NK-92 treated with Interleukin-12 subunit alpha and Interleukin-12 subunit beta, amount 100 ng/mL, for 24 hours (cell line): ENCODE data around the gene TMEM239.
"Not testable (repeated sequence)": the region's sequence is repeated elsewhere in the genome, so short reads cannot be mapped to it uniquely, and the experiment has no call there.

Source experiments
- DNase-seq: peaks from one replicate; lab custom pipeline; 2025; lab: John Stamatoyannopoulos, UW

TMEM239 gene

GRCh38 chr20:2799688-2800520 is 16.3 kb upstream of the TMEM239 start:
- no peak for DNase-seq

DNA sequence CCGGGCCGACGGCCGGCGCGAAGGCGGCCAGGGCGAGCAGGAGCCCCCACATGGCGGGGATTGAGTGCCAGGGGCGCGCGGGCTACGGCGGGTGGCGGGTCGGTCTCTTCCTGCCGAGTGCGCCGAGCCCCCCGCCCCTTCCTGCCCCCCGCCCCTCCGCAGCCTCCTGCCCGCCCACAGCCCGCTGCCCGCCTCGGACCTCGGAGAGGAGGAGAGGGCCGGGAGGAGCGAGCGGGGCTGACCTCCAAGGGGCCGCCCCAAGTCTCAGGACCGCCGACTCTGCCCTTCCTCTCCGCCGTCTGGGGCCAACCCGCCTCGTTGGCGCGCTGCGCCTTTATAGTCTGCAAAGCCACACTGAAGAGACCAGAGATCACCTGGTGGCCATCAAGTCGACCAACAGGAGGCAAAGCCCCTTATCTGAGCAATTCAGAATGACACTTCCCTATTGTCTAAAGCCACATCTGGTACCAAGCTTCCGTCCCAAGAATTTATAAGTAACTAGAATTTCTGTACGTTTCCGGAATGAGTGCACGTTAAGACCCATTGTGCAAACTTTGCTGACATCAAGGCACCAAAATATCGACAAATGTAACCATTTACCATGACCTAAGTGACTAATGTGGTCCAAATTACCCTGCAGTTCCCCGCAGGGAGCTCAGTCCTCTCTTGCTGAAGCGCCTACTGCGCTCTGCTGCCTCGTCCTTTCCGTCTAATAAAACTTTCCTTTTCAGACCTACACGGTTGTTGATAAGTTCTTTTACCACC is 15.5 kb upstream of the TMEM239 start, which contains the start of gene CPXM1:
CPXM1 (minus strand) TSS at position 107 of the 765 bp plus-strand sequence; CDS start at position 52, 55 bp downstream.
- DNase-seq, result no peak

DNA sequence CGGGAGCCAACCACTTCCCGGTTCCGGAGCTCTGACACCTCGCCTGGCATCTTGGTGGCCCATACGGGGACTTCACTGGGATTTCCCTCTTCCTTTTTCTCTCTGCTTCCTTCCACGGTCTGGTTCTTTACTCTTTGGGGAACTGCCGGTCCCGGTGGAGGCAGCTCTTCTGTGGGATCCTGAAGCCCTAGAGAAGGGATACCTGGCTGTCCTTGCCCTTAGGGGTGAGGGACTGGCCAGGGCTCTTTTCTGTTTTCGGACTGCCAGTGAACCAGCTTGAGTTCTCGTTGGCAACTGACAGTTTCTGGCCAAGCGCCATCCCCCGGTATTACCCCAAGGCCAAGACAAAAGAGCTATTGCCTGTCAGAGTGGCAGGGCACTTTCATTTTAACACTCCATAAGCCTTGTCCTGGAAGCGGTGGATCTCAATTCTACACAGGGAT is 14.9 kb upstream of the TMEM239 start:
- no peak for DNase-seq

- DNase-seq, result no peak
Measured at GRCh38 chr20:2804041-2804828, 11.9 kb upstream of the TMEM239 start.

DNA sequence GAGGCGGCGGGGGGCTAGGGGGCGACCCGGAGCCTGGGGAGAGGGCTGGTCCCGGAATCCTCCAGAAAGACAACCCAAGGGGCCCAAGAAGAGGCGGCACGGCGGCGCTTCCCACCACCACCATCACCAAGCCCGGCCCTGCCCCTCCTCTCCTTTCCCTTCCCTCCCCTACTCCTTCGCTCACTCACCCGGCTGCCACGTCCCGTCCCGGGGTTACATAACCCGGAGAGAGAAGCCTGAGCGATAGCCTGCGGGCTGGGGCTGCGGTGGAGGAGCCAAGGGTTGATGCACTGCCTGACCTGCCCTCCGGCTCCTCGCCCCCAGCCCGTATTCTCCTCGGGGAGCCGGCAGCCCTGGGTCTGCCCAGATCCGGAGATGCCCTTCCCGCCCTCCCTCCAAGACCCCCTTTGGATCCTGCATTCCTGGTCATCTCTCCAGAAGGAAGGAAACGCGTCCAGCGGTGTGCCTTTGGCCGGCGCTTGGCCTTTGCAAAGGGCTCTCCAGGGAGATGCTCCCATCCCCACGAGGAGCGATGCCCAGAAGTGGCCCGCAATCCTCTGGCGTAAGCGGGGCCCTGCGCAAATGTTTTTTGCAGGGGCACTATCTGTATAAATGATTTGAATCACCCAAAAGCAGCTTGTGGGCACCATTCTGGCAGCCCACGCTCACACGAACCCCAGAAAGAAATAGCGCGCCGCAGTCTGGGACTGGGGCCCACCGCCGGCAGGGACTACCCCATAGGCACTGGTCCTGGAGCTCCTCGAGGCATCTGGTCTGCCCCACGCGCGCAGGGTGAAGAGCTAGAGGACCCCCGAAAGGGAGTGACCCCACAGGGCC is 11.1 kb upstream of the TMEM239 start:
- no peak for DNase-seq

GRCh38 chr20:2805689-2806350 is 10.3 kb upstream of the TMEM239 start:
- DNase-seq, result no peak

DNA sequence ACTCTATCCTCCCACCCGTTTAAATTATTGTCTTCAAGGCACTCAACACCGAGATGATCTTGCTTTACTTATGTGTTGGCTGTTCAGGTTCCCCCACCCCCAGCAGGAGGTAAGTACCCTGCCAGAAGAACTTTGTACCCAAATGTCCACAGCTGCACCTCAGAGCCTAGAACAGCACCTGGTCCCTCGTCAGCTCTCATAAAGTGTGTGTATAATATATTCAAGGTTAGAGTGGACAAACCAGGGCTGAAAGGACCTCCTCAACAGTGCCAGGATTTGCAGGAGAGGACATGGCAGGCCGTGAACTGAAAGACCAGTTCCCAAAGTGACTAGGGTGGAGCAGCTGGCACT is 9.8 kb upstream of the TMEM239 start:
- no peak for DNase-seq

GRCh38 chr20:2807019-2807418 is 9.1 kb upstream of the TMEM239 start:
- DNase-seq, result no peak

DNA sequence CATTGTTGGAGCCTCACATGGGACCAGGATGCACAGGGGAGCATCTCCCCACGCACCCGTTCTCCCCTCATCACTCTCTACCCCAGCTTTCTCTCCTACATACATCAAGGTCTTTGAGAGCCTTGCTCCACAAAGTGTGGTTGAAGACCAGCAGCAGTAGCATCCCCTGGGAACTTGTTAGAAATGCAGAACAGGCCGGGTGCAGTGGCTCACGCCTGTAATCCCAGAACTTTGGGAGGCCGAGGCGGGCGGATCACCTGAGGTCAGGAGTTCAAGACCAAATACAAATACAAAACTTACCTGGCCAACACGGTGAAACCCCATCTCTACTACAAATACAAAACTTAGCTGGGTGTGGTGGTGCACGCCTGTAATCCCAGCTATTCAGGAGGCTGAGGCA is 8.2 kb upstream of the TMEM239 start:
- not testable (repeated sequence) for DNase-seq

- DNase-seq, result no peak
Measured at GRCh38 chr20:2809690-2810089, 6.5 kb upstream of the TMEM239 start.

DNA sequence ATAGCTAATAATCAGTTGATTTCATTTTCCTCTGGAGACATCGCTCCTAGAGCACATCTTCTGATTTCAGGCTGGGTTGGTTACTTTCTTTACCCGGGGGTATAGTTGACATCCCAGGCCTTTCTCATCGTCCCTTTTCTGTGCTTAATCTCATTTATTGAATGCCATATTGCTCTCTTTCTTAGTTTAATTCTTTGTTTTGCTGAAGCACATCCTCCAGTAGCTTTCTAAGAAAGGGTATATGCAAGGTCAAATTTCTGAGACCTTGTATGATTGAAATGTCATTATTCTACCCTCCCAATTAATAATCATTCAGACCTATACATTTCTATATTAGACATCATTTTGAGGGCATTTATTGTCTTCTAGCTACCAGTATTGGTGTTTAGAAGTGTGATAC is 4.0 kb upstream of the TMEM239 start:
- no peak for DNase-seq

DNA sequence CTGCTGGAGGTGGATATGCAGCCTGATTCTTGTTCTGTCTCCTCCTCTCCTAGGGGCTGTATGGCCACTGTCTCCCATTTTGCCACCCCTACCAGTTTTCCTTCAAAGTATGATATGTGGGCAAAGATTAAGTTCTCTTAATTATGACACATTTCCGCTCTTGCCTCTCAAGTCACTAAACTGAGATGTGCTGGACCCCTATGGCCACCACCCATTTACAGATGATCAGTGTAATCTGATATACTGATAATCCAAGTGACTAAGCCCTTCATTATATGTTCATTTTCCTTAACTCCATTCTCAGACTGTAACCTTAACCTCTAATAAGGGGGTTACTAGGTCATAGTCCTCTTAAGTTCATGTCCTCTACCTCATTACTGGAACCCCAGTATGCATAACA is 2.1 kb upstream of the TMEM239 start:
- DNase-seq, result no peak

DNA sequence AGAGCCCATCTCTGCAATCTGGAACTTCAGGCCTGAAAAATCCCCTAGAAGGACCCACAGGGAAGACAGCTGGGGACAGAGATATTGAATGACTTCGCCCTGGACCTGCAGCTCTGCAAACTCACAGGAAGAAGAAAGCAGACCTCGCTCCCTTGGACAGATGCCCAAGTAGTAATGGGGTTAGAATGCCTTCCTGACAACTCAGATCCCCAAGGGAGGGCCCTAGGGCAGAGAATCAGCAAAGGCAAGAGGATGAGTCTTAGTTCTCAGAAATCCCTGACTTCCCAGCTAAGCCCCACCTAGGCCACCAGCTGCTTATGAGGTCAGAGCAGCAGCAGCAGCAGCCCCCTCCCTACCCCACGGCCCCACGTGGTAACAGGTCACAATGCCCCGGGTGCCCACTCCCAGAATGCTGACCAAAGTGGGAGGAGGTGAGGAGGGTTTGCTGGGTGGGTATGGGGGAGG is 1.5 kb upstream of the TMEM239 start, which contains the start of gene C20orf141:
C20orf141 (plus strand) TSS at position 401 of the 465 bp plus-strand sequence. CDS start 198 bp downstream, outside the sequence.
- DNase-seq, result no peak

DNA sequence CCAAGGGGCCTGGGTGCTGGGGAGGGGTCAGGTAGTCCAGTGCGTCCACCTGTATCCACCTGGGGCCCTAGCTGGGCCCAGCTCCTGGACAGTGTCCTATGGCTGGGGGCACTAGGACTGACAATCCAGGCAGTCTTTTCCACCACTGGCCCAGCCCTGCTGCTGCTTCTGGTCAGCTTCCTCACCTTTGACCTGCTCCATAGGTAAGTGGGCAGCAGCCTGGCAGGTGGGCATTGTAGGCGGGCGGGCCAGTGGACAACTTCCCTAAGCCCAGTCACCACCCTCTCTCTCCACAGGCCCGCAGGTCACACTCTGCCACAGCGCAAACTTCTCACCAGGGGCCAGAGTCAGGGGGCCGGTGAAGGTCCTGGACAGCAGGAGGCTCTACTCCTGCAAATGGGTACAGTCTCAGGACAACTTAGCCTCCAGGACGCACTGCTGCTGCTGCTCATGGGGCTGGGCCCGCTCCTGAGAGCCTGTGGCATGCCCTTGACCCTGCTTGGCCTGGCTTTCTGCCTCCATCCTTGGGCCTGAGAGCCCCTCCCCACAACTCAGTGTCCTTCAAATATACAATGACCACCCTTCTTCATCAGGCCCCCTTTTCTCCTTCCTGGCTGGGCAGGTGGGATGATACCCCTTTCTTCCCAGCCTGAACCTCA is 793 bp upstream of the TMEM239 start:
- DNase-seq, result no peak

DNA sequence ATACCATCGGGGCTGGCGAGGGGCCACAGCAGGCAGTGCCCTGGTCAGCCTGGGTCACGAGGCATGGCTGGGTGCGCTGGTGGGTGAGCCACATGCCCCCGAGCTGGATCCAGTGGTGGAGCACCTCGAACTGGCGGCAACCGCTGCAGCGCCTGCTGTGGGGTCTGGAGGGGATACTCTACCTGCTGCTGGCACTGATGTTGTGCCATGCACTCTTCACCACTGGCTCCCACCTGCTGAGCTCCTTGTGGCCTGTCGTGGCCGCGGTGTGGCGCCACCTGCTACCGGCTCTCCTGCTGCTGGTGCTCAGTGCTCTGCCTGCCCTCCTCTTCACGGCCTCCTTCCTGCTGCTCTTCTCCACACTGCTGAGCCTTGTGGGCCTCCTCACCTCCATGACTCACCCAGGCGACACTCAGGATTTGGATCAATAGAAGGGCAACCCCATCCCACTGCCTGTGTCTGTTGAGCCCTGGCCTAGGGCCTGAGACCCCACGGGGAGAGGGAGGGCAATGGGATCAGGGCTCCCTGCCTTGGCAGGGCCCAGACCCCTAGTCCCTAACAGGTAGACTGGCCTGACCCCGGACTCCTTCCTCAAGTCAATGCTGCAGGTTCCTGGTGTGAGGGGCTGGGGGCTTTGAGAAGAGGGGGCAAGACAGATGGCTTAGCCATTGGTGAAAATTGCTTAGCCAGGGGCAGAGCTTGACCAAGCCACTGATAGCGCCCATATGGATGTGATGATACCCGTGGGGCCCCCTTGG is 598 bp downstream of the TMEM239 start:
- peak; percentile 44 for DNase-seq

DNA sequence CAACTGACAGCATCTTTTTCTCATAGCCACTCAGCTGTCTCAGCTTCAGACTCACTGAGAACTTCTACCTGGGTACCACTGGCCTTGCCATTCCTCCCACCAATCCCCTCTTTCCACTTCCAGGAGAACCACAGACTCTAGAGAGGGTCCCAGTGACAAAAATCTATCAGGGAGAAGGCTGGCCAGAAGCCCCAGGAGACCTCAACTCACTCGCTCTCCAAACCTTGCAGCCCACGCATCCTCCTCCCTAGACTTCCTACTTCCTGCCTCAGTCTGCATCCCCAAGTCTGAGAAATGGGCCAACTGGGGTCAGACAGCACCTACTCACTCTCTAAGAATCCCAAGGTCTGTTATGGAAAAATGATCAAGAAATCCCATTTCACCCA is 1.2 kb downstream of the TMEM239 start:
- DNase-seq, result no peak

GRCh38 chr20:2817891-2818595 is 1.9 kb downstream of the TMEM239 start:
- no peak for DNase-seq

DNA sequence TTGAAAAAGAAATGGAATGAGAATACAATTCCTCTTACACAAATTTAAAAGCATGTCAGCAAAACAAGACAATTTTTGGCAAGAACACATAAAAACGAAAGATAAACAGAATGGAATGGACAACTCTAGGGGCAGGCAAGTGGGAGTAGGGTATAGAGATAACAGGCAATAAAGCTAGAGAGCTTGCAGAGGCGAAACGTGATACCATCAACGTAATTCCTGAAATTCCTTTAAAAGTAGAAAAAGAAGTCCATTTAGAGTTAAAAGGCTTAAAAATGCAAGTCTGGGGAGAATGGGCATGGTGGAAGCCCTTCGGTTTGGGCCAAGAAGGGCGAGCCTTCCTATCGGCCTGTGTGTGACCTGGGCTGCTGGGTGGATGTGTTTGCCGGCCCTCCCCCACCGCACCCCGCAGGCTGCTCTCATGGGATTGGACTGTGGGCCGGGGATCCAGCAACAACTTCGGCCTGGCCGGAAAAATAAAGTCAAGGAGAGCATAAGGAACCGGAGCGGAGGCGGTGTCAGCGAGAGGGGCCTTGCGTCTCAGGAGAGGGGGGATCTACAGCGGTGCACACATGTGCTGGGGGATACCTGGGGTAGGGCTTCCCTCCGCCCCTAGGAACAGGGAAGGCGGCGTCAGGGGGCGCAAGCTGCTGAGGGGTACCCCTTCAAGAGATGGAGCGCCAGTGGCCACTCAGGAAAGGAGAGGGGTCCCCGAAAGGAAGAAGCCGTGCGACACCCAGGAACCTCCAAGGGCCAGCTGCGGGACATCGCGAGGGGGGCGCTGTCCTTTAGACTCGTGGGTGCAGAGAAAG is 4.1 kb downstream of the TMEM239 start:
- no peak for DNase-seq
